GM19025 (cell line): ENCODE results near the gene IRF3.
"Not testable (repeated sequence)": the region's sequence is repeated elsewhere in the genome, so short reads cannot be mapped to it uniquely, and the experiment has no call there.

Experiments used
- ATAC-seq: cut with Tn5 transposase; IDR thresholded peaks from one replicate; pipeline ENCODE4 v1.9.1; 2021; ENCODE audit warnings: mild to moderate bottlenecking, low read depth, moderate library complexity; ENCODE audit not compliant: unreplicated experiment

Gene IRF3

DNA sequence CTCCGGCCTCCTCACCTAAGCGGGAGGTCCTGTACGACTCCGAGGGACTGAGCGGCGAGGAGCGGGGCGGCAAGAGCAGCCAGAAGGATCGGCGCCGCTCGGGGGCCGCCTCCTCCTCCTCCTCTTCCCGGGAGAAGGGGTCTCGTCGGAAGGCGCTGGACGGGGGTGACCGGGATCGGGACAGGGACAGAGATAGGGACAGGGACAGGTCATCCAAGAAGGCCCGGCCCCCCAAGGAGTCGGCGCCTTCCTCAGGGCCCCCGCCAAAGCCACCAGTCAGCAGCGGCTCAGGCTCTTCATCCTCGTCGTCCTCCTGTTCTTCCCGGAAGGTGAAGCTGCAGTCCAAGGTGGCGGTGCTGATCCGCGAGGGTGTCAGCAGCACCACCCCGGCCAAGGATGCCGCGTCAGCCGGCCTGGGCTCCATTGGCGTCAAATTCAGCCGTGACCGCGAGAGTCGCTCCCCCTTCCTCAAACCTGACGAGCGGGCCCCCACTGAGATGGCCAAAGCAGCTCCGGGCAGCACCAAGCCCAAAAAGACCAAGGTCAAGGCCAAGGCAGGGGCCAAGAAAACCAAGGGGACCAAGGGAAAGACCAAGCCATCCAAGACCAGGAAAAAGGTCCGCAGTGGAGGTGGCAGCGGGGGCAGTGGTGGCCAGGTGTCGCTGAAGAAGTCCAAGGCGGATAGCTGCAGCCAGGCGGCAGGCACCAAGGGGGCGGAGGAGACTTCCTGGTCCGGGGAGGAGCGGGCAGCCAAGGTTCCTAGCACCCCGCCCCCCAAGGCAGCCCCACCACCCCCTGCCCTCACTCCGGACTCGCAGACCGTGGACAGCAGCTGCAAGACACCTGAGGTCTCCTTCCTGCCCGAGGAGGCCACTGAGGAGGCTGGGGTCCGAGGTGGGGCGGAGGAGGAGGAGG lies 12.8 kb downstream of the IRF3 start:
- no peak for ATAC-seq

DNA sequence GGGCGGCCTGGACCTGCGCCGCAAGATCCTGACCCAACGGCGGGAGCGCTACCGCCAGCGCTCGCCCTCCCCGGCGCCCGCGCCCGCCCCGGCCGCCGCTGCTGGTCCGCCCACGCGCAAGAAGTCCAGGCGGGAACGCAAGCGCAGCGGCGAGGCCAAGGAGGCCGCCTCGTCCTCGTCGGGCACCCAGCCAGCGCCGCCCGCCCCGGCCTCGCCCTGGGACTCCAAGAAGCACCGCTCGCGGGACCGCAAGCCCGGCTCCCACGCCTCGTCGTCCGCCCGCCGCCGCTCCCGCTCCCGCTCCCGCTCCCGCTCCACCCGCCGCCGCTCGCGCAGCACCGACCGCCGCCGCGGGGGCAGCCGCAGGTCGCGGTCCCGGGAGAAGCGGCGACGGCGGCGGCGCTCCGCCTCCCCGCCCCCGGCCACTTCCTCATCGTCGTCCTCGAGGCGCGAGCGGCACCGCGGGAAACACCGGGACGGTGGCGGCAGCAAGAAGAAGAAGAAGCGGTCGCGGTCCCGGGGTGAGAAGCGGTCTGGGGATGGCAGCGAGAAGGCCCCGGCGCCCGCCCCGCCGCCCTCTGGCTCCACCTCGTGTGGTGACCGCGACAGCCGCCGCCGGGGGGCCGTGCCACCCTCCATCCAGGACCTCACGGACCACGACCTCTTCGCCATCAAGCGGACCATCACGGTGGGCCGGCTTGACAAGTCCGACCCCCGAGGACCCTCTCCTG lies 13.7 kb downstream of the IRF3 start:
- ATAC-seq: no peak

DNA sequence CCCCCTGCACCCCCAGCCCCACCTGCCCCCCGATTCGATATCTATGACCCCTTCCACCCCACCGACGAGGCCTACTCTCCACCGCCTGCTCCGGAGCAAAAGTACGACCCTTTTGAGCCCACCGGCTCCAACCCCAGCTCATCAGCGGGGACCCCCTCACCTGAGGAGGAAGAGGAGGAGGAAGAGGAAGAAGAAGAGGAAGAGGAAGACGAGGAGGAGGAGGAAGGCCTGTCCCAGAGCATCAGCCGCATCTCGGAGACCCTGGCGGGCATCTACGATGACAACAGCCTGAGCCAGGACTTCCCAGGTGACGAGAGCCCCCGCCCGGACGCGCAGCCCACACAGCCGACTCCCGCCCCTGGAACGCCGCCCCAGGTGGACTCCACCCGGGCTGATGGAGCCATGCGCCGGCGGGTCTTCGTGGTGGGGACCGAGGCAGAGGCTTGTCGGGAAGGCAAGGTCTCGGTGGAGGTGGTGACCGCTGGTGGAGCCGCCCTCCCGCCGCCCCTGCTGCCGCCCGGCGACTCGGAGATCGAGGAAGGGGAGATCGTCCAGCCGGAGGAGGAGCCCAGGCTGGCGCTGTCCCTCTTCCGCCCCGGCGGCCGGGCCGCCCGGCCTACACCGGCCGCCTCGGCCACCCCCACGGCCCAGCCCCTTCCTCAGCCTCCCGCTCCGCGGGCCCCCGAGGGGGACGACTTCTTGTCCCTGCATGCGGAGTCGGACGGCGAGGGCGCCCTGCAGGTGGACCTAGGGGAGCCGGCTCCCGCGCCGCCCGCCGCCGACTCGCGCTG lies 14.4 kb downstream of the IRF3 start:
- ATAC-seq: no peak

DNA sequence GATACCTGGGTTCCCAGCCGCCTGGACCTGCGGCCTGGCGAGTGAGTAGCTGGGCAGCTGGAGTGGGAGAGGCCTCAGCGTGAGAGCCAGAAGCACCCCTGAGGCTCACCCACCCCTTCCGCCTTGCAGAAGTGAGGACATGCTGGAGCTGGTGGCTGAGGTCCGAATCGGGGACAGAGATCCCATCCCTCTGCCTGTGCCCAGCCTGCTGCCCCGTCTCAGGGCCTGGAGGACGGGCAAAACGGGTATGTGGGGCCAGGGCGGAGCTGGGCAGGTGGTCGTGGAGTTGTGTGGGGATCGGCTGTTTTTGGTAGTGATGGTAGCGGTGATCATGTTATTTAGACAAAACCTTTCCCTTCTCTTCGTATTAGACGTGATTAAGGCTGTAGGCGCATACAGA lies 19.1 kb downstream of the IRF3 start:
- ATAC-seq: no peak

DNA sequence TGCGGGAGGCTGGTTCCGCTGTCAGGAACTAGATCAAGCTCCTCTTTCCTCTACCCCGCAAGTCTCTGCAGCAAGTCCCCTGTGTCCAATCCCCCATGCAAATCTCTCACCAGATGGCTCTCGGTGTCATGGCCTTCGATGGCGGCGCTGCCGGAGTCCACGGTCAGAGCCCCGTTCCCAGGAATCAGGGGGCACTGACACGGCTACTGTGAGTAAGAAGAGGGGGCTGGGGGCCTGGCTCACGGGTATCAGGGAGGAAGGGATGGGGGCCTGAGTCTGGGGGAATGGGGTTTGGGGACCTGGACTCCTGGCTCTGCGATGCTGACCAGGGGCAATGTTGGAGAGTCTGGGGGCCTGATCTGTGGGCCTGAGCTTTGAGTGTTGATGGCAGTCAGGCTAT lies 19.7 kb downstream of the IRF3 start:
- no peak for ATAC-seq

DNA sequence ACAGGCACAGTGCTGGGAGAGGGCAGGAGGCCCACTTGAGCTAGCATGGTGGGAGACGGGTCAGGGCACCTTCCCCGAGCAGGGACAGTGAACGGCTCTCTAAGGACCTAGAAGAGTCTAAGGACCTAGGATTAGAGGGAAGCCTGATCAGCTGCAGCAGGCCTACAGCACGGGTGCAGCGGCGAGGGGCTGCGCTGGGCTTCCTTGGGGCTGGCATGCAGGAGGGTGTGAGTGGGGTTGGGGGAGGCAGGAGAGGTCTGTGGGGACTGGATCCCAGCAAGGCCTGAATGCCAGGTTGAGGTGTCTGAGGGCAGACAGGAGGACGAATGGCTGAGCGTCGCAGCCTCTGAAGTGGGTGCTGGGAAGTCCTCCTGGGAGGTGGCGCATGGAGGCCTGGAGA lies 20.1 kb downstream of the IRF3 start:
- ATAC-seq: no peak

DNA sequence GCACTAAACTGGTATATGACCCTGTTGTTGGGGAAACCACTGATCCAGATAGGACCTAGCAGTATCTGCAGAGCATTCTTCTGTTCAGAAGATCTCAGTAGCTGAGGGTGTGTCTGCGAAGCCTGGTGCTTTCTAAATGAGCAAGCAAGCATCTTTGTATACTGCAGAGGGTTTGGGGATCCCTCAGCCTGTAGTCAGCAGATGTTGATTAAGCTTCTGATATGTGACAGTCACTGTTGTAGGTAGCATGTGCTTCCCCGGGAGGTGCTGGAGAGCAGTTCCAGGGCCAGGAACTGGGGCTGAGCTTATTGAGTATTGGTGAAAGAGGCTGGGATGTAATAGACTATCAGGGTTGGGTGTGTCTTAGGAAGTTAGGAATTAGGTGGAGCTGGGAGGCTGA lies 22.2 kb downstream of the IRF3 start:
- ATAC-seq: no peak

DNA sequence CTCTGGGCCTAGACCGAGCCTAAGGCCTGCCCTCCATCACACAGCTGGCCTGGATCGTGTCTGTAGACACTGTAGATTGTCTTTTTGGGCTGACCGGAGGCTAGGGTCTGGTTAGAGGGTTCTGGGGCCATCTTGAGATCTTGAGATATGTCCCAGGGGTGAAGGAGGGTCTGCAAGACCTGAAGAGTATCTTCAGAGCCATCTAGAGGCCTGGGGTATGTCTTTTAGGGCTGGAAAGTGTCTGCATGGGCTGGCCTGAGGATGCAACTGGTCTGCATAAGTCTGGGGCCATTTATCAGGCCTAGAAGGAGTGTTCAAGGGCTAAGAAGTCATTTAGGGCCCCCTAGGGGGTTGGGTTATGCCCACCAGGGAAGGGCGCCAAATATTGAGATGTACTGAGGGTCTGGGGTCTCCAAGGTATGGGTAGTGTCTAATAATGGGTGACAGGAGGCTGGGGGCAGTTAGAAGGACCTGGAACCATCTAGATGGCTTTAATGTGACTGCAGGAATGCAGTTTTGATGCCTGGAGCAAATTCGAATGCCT lies 23.1 kb downstream of the IRF3 start:
- no peak for ATAC-seq

DNA sequence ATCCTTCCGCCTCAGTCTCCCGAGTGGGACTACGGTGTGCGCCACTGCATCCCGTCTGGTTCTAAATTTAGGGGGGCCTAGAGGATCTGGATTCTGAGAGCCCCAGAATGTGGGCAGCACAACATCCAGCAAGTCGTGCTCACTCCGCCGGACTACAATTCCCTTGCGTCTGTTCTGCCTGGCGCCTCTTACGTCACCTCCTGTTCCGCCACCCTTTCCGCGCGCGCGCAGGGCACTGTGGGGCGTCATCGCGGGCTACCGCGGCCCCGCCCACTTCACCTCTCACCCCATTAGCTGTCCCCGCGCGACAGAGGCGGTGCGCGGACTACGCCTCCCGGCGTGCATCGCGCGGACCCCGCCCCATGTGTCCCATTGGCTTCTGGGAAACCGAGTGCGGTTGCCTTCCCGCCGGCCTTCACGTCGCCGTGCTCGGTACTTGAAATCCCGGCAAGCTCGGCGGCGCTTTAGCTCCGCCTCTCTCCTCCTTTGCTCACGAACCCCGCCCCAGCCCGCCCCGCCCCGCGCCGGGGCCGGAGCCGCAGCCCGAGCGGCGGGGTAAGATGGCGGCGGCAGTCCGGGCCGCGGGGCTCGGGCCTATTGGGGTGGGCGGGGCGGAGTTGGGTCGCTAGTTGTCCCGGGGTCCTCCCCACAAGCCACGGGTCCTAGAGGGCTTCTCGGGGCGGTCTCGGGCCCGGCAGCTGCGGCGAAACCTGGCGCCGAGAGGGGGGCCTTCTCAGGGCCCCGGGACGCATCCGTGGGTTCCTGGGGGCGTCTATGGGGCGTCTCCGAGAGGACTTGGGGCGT lies 23.8 kb downstream of the IRF3 start, which contains the start of gene SCAF1:
TSS of gene SCAF1 (plus strand) at position 522 of the 804 bp plus-strand sequence. CDS start 2,818 bp downstream, outside the sequence.
- peak; percentile 63 for ATAC-seq

DNA sequence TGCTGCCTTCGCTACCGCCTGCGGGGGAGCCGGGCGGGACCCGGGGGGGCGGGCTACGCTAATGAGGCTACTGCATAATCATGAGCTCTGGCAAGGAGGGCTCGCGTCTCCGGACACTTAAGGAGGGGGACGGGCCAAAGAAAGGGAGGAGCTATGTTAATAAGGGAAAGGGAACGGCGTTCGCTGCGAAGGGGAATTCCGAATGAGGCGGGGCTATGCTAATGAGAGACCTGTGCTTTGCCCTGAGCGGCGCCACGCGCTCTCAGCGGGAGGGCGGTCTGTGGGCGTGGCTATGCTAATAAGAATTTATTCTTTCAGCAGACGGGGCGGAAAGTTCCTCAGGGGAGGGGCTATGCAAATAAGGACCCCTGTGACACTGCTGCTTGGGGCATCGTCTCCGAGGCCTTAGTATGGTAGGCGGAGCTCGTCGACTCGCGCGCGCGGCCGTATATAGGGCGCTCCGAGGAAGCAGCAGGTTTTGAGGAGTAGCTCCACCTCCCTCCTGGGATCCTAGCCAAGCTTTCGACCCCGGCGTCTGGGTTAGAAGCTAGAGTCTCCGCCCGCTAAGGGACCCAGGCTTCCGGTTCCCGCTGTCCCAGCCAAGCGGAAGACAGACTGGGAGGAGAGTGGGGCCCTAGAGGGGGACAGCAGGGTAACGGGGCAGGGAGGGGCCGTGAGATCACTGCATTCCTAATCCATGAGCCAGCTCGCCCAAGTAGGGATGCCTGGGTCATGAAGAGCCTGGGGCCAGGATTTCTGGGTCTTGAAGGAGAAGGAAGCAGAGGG lies 25.4 kb downstream of the IRF3 start, which contains the start of gene RRAS:
TSS of gene RRAS (minus strand) at position 31 of the 786 bp plus-strand sequence. CDS start 45 bp downstream, outside the sequence.
- ATAC-seq: peak; percentile 50

DNA sequence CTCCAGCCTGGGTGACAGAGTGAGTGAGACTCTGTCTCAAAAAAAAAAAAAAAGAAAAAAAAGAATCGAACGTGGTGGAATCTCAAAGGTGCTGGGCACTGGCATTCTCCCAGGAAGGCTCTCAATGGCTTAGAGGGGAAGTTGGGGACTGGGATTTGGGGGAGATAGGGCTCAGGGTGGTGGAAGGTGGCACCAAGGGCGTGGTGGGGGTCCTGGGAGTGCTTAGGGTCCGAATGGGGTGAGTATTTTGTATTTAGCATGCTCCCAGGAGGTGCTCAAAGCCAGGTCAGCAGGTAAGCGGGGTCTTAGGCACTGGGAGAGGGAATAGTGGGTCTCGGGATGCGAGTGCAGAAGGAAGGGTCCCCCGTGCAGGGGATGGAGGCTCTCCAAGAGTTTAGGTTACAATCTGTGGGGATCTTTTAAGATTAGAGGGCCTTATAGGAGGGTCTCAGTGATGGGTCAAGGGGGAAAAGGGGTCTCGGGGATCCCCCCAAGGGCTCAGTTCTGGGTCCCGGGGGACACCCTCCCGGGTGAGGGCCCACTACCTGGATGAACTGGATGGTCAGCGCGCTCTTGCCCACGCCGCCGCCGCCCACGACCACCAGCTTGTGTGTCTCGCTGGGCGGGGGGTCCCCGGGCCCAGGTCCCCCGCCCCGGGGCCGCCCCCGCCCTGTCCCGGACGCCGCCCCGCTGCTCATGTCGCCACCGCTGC lies 26.1 kb downstream of the IRF3 start:
- ATAC-seq: no peak

DNA sequence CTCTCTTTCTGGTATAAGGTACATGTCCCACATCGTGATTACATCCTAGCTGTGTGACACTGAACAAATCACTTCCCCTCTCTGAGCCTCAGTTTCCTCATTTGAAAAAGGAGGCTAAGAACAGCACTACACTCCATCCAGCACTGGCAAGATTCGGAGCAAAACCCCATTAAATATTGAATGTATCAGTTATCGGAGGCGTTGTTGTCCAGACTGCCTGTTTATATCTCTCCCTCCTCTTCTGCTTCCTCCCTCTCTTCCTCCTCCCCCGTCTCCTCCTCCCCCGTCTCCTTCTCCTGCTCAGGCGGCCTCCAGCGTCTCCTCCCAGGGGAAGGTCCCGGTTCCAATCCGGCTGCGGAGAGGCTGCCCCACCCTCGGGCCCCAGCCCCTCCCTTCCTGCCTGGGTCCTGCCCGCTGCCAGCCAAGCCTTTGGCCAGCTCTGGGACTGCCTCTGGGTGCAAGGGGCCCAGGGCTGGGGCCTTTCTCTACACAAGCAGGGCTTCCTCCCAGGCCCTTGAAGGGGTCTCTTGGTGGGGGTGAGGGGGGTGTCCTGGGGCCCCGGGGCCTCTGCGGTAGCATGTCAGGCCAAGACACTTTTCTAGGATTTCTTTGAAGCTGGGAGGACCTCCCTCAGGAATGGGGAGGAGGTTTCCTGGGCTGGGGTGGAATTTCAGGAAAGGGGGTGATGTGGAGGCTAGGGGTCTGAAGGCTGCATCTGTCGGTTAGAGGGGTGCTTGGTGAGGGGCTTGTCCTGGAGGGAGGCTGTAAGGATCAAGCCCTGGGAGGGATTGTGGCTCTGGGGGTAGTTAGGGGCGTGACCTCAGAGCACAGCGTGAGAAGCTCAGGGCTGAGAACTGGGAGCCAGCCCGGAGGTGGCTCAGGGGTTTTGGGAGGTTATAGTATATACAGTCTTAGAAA lies 27.6 kb downstream of the IRF3 start:
- ATAC-seq: no peak

DNA sequence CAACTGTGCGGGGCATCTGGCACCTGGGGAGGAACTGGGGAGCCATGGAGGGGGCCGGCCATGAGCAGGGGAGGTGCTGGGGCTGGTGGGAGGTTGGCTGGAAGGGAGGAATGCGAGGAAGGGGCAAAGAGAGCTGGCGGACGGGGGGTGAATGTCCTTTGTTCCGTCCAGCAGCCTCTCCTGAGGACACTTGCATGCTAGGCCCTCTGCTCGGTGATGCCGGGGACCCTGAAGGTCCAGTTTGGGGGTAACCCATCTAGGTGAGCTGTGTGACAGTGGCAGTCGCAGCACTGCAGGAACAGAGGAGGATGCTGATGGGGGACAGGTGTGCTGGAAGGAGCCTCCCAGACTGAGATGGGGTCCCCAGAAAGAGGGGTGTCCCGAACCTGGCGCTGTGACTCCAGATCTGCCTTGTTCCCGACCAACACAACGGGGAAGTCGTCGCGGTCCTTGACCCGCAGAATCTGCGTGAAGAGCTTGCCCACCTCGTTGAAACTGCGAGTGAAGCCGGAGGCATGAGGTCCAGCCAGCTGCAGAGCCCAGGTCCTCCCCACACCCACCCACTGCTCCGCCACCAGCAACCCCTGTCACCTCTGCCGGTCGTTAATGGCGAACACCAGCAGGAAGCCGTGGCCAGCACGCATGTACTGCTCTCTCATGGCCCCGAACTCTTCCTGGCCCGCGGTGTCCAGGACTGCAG lies 29.3 kb downstream of the IRF3 start:
- ATAC-seq: no peak

DNA sequence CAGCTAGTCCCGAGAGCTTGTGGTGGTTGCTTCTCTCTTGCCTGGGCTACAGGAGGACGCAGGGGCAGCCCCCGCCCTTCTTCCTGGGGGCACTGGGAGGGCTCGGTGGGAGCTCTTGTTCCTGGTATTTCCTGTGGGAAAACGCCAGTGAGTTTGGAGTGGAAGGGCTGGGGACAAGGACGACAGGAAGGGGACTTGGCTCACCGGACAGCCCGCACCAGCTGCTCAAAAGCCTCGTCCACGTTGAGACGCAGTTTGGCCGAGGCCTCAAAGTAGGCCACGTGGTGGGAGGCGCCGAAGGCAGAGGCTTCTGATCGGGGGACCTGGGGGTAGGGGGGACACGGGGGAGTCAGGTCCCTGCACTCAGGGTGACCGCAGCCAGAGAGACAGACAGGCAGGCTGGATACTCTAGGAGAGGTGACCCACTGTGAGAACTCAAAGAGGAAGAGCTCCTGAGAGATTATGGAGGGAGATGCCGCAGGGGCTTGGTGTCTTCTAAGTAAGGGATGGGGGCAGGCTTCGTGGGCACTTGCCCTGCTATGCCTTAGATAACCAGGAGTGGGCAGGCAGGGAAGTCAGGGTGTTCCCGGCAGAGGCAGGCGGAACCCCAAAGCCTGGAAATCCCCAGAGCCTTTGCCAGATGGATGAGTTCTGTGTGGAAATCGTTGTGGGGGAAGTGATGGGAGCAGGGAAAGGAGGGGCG lies 30.0 kb downstream of the IRF3 start:
- no peak for ATAC-seq

DNA sequence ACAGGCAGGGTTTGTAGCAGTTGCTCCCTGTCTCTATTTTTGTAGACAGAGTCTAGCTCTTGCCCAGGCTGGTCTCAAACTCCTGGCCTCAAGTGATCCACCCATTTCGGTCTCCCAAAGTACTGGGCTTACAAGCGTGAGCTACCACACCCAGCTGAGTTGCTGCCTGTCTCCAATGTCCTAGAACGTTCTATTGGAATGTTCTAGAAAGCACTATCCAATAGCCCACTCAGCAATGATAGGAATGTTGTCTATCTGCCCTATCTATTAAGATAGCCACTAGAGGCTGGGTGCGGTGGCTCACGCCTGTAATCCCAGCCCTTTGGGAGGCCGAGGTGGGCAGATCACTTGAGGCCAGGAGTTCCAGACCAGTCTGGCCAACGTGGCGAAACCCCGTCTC lies 32.4 kb downstream of the IRF3 start:
- not testable (repeated sequence) for ATAC-seq

DNA sequence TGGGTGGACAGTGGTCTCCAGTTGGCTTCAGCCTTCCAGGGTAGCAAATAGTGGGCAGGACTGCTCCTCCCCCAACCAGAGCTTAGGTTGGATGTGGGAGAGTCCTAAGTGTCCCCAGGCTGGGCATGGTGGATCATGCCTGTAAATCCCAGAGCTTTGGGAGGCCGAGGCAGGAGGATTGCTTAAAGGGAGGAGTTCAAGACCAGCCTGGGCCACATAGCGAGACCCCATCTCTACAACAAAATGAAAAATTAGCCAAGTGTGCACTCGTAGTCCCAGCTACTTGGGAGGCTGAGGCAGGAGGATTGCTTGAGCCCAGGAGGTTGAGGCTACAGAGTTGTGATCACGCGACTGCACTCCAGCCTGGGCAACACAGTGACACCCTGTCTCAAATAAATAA lies 33.1 kb downstream of the IRF3 start:
- ATAC-seq: no peak
